GM19328 (cell line): ENCODE data around the gene CHST5.
A peak's percentile ranks its signal among the peaks of the same experiment; 100 is the strongest.

Experiments
- ATAC-seq: cut with Tn5 transposase; IDR thresholded peaks from one replicate; pipeline ENCODE4 v1.9.1; 2021; ENCODE audit warnings: mild to moderate bottlenecking, moderate library complexity; ENCODE audit not compliant: unreplicated experiment

Gene CHST5

GRCh38 chr16:75535901-75536300, at the start of gene CHST5:
Gene CHST5, minus strand, starts transcription at chr16:75536108. Its CDS starts 5,724 bp downstream, at chr16:75530384.
- no peak for ATAC-seq

GRCh38 chr16:75584108-75584507, 48.2 kb upstream of the CHST5 start:
- ATAC-seq: peak; percentile 73

- no peak for ATAC-seq
Observed at GRCh38 chr16:75579281-75579834, 43.5 kb upstream of the CHST5 start.

GRCh38 chr16:75578725-75579124, 42.8 kb upstream of the CHST5 start:
- no peak for ATAC-seq

GRCh38 chr16:75578212-75578611, 42.3 kb upstream of the CHST5 start:
- ATAC-seq: no peak

GRCh38 chr16:75576384-75576811, 40.5 kb upstream of the CHST5 start:
- peak; percentile 52 for ATAC-seq

GRCh38 chr16:75575958-75576357, 40.0 kb upstream of the CHST5 start:
- ATAC-seq: peak; percentile 12

- ATAC-seq: no peak
Observed at GRCh38 chr16:75573955-75574354, 38.0 kb upstream of the CHST5 start.

- ATAC-seq: no peak
Observed at GRCh38 chr16:75572864-75573542, 37.1 kb upstream of the CHST5 start.

GRCh38 chr16:75570396-75571065, 34.6 kb upstream of the CHST5 start:
- no peak for ATAC-seq

- no peak for ATAC-seq
Observed at GRCh38 chr16:75567911-75568310, 32.0 kb upstream of the CHST5 start.

- no peak for ATAC-seq
Observed at GRCh38 chr16:75566758-75567255, 30.9 kb upstream of the CHST5 start.

GRCh38 chr16:75566040-75566757, 30.3 kb upstream of the CHST5 start, which contains the start of gene GABARAPL2:
Gene GABARAPL2, plus strand, starts transcription at chr16:75566379. Its CDS starts 108 bp downstream, at chr16:75566487.
- ATAC-seq: peak; percentile 64

- ATAC-seq: peak; percentile 3
Observed at GRCh38 chr16:75565640-75566039, 29.7 kb upstream of the CHST5 start.

- no peak for ATAC-seq
Observed at GRCh38 chr16:75559564-75560372, 23.9 kb upstream of the CHST5 start.

- ATAC-seq: no peak
Observed at GRCh38 chr16:75558846-75559401, 23.0 kb upstream of the CHST5 start.

GRCh38 chr16:75556431-75556950, 20.6 kb upstream of the CHST5 start:
- no peak for ATAC-seq

GRCh38 chr16:75555707-75556430, 20.0 kb upstream of the CHST5 start, which contains the start of gene TMEM231:
Gene TMEM231, minus strand, starts transcription at chr16:75556252. Its CDS starts 43 bp downstream, at chr16:75556209.
- peak; percentile 96 for ATAC-seq

GRCh38 chr16:75555213-75555706, 19.4 kb upstream of the CHST5 start:
- ATAC-seq: no peak
